MCF 10A (cell line): Measurements from ENCODE around the gene SMURF1. TPM values are rescaled to one million over a fixed set of nuclear protein-coding genes. Genes with fewer than 3 reads are reported as not detected.

Source experiments
- BruUV-seq: library from RNA; stranded (reverse); fragments of 400-500 nt; replicated peaks from 2 replicates; lab custom pipeline; 2021; lab: Mats Ljungman, UMichigan
- CTCF ChIA-PET: fragments of 300-600 bp; sonication (Branson Sonifier 250); formaldehyde crosslinking; extraction: SDS; loops from one replicate; lab custom pipeline; 2021; ENCODE audit warnings: antibody characterized with exemption, inconsistent platforms; lab: Yijun Ruan, JAX
- POLR2A ChIA-PET: fragments of 300-600, 350-650 bp; sonication (Branson Sonifier 250); formaldehyde crosslinking; extraction: SDS; loops from one replicate; lab custom pipeline; 2020; ENCODE audit warnings: antibody characterized with exemption, inconsistent platforms; lab: Yijun Ruan, JAX
- DNase-seq: peaks from one replicate; pipeline ENCODE4 v3.0.0-alpha.2; 2018; ENCODE audit not compliant: unreplicated experiment
- H3K27ac Mint-ChIP-seq: one replicate; pipeline ENCODE4 v1.8.0; 2022; ENCODE audit warnings: mild to moderate bottlenecking, low read depth, mixed read lengths; ENCODE audit not compliant: unreplicated experiment
- H3K27me3 Mint-ChIP-seq: one replicate; pipeline ENCODE4 v1.8.0; 2022; ENCODE audit warnings: mixed read lengths; ENCODE audit not compliant: insufficient read depth, unreplicated experiment
- H3K36me3 Mint-ChIP-seq: one replicate; pipeline ENCODE4 v1.8.0; 2022; ENCODE audit warnings: mild to moderate bottlenecking, moderate library complexity, mixed read lengths; ENCODE audit not compliant: insufficient read depth, unreplicated experiment
- H3K4me1 Mint-ChIP-seq: one replicate; pipeline ENCODE4 v1.8.0; 2022; ENCODE audit warnings: mixed read lengths; ENCODE audit not compliant: insufficient read depth, unreplicated experiment
- H3K4me3 Mint-ChIP-seq: one replicate; pipeline ENCODE4 v1.8.0; 2022; ENCODE audit warnings: mild to moderate bottlenecking, moderate library complexity, mixed read lengths; ENCODE audit not compliant: unreplicated experiment
- H3K9me3 Mint-ChIP-seq: one replicate; pipeline ENCODE4 v1.8.0; 2022; ENCODE audit warnings: mixed read lengths; ENCODE audit not compliant: unreplicated experiment
- intact Hi-C: fragments of 100-400 bp; cut with micrococcal nuclease; formaldehyde crosslinking; loops from 2 replicates; pipeline ENCODE4 v1.14.1; 2022
- total RNA-seq: library from RNA; stranded (reverse); gene quantifications from 2 replicates; pipeline ENCODE4 v1.2.3, GENCODE V29; 2022
- TF ChIP-seq, protein P1 (sequence below): fragments of 200-600 bp; IDR thresholded peaks from one replicate; pipeline ENCODE4 v1.8.0; 2022; ENCODE audit warnings: antibody characterized with exemption, mild to moderate bottlenecking; ENCODE audit not compliant: unreplicated experiment

SMURF1 gene
- total RNA-seq, 1 experiment from 2014 or later: 19.9 TPM

- H3K9me3 Mint-ChIP-seq: no peaks in the 10 kb centered on the region
- no peak for DNase-seq
- H3K27me3 Mint-ChIP-seq: no peaks in the 10 kb centered on the region
- CTCF ChIA-PET: interaction anchor here (1.3 kb wide), 1 partner anchor 288 kb away, joined by 4 read pairs; no protein-coding TSS in a partner anchor
- H3K36me3 Mint-ChIP-seq: peaks cover 56% of the 10 kb centered on the region
- POLR2A ChIA-PET: interaction anchor here (0.6 to 1.1 kb wide), 2 partner anchors 13 to 272 kb away, joined by 3 read pairs; no protein-coding TSS in a partner anchor
- BruUV-seq: no TSS peak
- intact Hi-C loops: no loop called here
- TF ChIP-seq, protein P1, sequence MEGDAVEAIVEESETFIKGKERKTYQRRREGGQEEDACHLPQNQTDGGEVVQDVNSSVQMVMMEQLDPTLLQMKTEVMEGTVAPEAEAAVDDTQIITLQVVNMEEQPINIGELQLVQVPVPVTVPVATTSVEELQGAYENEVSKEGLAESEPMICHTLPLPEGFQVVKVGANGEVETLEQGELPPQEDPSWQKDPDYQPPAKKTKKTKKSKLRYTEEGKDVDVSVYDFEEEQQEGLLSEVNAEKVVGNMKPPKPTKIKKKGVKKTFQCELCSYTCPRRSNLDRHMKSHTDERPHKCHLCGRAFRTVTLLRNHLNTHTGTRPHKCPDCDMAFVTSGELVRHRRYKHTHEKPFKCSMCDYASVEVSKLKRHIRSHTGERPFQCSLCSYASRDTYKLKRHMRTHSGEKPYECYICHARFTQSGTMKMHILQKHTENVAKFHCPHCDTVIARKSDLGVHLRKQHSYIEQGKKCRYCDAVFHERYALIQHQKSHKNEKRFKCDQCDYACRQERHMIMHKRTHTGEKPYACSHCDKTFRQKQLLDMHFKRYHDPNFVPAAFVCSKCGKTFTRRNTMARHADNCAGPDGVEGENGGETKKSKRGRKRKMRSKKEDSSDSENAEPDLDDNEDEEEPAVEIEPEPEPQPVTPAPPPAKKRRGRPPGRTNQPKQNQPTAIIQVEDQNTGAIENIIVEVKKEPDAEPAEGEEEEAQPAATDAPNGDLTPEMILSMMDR: no peak
- H3K27ac Mint-ChIP-seq: no peak overlapping the region
- H3K4me3 Mint-ChIP-seq: no peak overlapping the region
- no peaks in the 10 kb centered on the region for H3K4me1 Mint-ChIP-seq
Measured at GRCh38 chr7:99021941-99022560, 121.9 kb downstream of the SMURF1 start.

DNA sequence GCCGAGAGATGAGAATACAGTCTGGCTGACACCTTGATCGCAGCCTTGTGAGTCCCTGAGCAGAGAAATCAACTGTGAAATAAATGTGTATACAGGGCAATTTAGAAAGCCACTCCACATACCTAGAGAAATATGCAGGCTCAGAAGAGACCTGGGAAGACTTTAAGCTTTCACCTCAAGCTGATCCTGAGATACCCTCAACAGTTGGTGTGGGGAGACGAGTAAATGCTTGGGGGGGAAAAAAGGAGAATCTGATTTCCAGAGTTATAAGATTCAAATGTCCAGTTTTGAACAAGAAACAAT is 123.5 kb downstream of the SMURF1 start:
- POLR2A ChIA-PET: interaction anchor here (0.6 to 0.7 kb wide), 2 partner anchors 292 to 293 kb away, joined by 3 to 4 read pairs; no protein-coding TSS in a partner anchor
- H3K36me3 Mint-ChIP-seq: peaks cover 61% of the 10 kb centered on the region
- H3K9me3 Mint-ChIP-seq: no peaks in the 10 kb centered on the region
- TF ChIP-seq, protein P1: no peak
- CTCF ChIA-PET: no interaction called here
- no peak for DNase-seq
- H3K4me3 Mint-ChIP-seq: no peak overlapping the region
- BruUV-seq: no TSS peak
- no peak overlapping the region for H3K27ac Mint-ChIP-seq
- H3K4me1 Mint-ChIP-seq: no peaks in the 10 kb centered on the region
- H3K27me3 Mint-ChIP-seq: no peaks in the 10 kb centered on the region
- intact Hi-C loops: no loop called here

- BruUV-seq: no TSS peak
- Mint-ChIP-seq H3K4me1 (no peaks in the 10 kb centered on the region), H3K9me3 (no peaks in the 10 kb centered on the region), H3K36me3 (peaks cover 67% of the 10 kb centered on the region), H3K4me3 (no peak overlapping the region), H3K27me3 (no peaks in the 10 kb centered on the region), H3K27ac (no peak overlapping the region)
- TF ChIP-seq, protein P1: no peak
- POLR2A ChIA-PET: interaction anchor here (0.6 to 0.7 kb wide), 2 partner anchors 293 to 294 kb away, joined by 3 to 4 read pairs; no protein-coding TSS in a partner anchor
- intact Hi-C loops: no loop called here
- no peak for DNase-seq
- CTCF ChIA-PET: no interaction called here
Measured at GRCh38 chr7:99019523-99020412, 124.1 kb downstream of the SMURF1 start.

DNA sequence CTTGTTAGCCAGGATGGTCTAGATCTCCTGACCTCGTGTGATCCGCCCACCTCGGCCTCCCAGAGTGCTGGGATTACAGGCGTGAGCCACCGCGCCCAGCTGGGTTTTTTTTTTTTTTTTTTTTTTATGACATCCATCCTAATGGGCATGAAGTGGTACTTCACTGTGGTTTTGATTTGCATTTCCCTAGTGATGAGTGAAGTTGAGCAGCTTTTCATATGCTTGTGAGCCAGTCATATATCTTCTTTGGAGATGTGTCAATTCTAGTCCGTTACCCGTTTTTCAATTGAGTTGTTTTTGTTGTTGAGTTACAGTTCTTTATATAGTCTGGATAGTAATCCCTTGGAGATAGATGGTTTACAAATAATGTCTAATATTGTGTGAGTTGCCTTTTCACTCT is 127.7 kb downstream of the SMURF1 start:
- POLR2A ChIA-PET: interaction anchor here (1.0 to 1.3 kb wide), 3 partner anchors 13 to 314 kb away, joined by 3 to 4 read pairs (median 4); no protein-coding TSS in a partner anchor

More for the DNA sequence above, 127.7 kb downstream of the SMURF1 start:
- no TSS peak for BruUV-seq
- intact Hi-C loops: no loop called here
- CTCF ChIA-PET: interaction anchor here (1.6 kb wide), 1 partner anchor 297 kb away, joined by 4 read pairs; no protein-coding TSS in a partner anchor
- peaks cover 73% of the 10 kb centered on the region for H3K36me3 Mint-ChIP-seq
- no peaks in the 10 kb centered on the region for H3K4me1 Mint-ChIP-seq
- DNase-seq: no peak
- no peak overlapping the region for H3K27ac Mint-ChIP-seq
- no peaks in the 10 kb centered on the region for H3K9me3 Mint-ChIP-seq
- no peak overlapping the region for H3K4me3 Mint-ChIP-seq
- H3K27me3 Mint-ChIP-seq: no peaks in the 10 kb centered on the region
- TF ChIP-seq, protein P1: no peak
